Muscle of leg (tissue), 11 donors: ENCODE data around the gene TENM4. TPM values are rescaled to one million over a fixed set of nuclear protein-coding genes. Genes with fewer than 3 reads are reported as not detected.
"Not testable (repeated sequence)": the region's sequence is repeated elsewhere in the genome, so short reads cannot be mapped to it uniquely, and the experiment has no call there.

ENCODE experiments used
- DNase-seq: peaks from one replicate; pipeline ENCODE4 v3.0.0; 2013
- H3K27ac ChIP-seq: one replicate; pipeline ENCODE4 v1.5.1; 2013; ENCODE audit warnings: mild to moderate bottlenecking, low read length, control low read depth
- H3K27me3 ChIP-seq: one replicate; pipeline ENCODE4 v1.6.1; 2013; ENCODE audit warnings: low read length; ENCODE audit not compliant: control insufficient read depth, insufficient read depth
- H3K36me3 ChIP-seq: one replicate; pipeline ENCODE4 v1.6.1; 2013; ENCODE audit warnings: low read length; ENCODE audit not compliant: control insufficient read depth, insufficient read depth
- H3K4me1 ChIP-seq: one replicate; pipeline ENCODE4 v1.6.1; 2013; ENCODE audit warnings: low read length; ENCODE audit not compliant: control insufficient read depth, insufficient read depth
- H3K4me3 ChIP-seq: one replicate; pipeline ENCODE4 v1.5.1; 2013; ENCODE audit warnings: low read length, control low read depth
- H3K9me3 ChIP-seq: replicated peaks from 2 replicates; pipeline ENCODE4 v1.6.1; 2013; ENCODE audit warnings: low read depth, low read length; ENCODE audit not compliant: control insufficient read depth
- WGBS: methylation state at CpG from one replicate; pipeline ENCODE4 v1.1.5; 2013; ENCODE audit warnings: missing lambda C conversion rate; ENCODE audit not compliant: insufficient coverage; 5-methylcytosine and 5-hydroxymethylcytosine counted together
- polyA plus RNA-seq, 8 donors: library from polyadenylated mRNA; unstranded; fragments of 120-200 nt; gene quantifications; one replicate each; pipeline versions ENCODE4 v1.2.1 to v1.2.3, GENCODE V29; 2013; ENCODE audit warnings: inconsistent platforms in 1 of 8, low replicate concordance in 1 of 8; ENCODE audit not compliant: insufficient read length in 8 of 8, insufficient read depth in 1 of 8
- total RNA-seq: library from RNA; stranded (reverse); fragments of 120-200 nt; gene quantifications from one replicate; pipeline ENCODE4 v1.2.4, GENCODE V29; 2013

TENM4 gene
- total and polyA plus RNA-seq, 9 donors, result 4.6 to 13.8 (median 10.3) TPM

DNA sequence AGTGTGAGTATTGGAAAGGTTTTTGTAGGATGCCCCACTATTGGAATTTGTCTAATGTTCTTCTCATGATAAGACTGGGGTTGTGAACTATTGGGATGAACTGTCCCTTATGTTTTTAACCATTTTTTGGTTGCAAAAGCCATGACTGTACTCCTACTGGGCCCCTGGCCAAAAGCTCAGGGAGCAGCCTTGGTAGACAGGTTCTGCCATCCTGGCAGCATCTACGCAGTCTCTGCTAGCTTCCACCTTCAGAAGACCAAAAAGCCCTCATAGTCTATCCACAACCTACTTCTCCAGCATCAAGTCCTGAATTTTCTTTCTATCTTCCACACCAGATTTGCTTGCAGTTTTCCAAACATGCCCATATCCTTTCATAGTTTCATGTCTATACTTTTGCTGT is 211.8 kb downstream of the TENM4 start:
- 96% methylated on average over 1 of the region's 1 CpG for WGBS
- no peak overlapping the region for H3K4me3 ChIP-seq
- no peaks in the 10 kb centered on the region for H3K36me3 ChIP-seq
- peaks cover 13% of the 10 kb centered on the region for H3K4me1 ChIP-seq
- H3K27ac ChIP-seq, result no peak overlapping the region
- no peaks in the 10 kb centered on the region for H3K9me3 ChIP-seq
- H3K27me3 ChIP-seq, result no peaks in the 10 kb centered on the region
- DNase-seq, result no peak

DNA sequence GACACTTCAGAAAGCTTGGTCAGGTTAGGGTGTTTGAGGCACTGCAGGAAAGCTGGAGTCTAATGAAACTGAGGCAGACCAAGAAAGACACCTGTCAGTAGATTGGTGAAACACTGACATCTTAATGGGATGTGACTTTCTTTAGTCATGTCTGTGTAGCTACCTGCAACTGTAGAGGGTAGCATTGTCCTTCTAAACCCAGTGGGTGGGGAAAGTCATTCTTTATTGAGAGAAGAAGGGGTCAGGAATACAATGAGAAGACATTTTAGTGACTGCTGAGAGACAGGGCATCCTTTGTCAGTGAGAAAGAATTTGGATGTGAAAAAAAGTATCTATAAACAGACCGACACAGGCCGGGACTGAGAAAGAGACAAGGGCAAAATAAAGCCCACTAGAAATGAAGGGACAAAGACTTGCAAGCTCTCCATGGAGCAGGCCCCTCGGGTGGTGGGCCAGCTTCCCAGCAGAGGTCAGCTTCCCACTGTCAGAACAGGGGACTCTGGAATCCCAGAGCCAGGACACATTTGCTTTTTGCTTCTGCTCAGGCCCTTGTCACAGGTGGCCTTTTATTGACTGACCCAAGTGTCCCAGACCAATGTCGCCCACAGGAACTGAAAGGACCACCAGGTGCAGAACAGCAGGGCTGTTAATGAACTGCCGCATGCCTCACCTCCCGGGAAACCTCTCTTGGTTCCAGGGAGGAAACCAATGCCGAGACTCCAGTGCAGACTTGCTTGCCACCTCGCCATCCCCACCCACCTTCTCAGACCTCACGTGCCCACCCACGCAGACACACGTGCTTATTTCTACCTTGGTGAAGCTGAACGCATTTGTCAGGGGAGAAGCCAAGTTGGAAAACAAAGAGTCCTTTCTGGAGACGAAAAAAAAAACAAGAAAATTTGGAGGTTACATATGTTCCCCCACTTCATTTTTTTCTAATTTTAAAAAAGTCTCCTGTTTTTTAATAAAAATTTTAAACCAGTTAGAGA is 212.8 kb downstream of the TENM4 start:
- no peaks in the 10 kb centered on the region for H3K9me3 ChIP-seq
- peaks cover 13% of the 10 kb centered on the region for H3K4me1 ChIP-seq
- H3K36me3 ChIP-seq, result no peaks in the 10 kb centered on the region
- H3K27me3 ChIP-seq, result no peaks in the 10 kb centered on the region
- H3K4me3 ChIP-seq, result no peak overlapping the region
- DNase-seq, result peak; percentile 40
- no peak overlapping the region for H3K27ac ChIP-seq
- 54% methylated on average over 10 of the region's 13 CpGs for WGBS

DNA sequence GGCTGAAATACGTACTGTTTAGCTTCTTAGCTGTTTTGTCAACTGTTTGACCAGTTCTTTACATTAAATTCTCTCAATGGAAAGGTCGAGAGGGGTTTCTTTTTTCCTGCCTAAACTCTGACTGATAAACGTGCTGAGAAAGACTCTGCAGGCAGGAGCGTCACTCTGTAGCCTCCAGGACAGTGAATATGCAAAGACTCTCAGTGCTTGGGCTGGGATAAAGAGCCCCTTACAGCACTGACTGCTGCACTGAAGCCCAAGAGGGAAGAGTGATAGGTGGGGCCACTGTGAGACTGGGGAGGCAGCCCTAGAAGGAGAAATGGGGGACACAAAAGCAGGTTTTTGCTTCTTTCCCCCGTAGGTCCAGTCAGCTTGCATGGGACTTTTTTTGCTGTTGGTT is 213.5 kb downstream of the TENM4 start:
- Histone ChIP-seq H3K4me3 (no peak overlapping the region), H3K4me1 (peaks cover 13% of the 10 kb centered on the region)
- 83% methylated on average over 4 of the region's 5 CpGs for WGBS

DNA sequence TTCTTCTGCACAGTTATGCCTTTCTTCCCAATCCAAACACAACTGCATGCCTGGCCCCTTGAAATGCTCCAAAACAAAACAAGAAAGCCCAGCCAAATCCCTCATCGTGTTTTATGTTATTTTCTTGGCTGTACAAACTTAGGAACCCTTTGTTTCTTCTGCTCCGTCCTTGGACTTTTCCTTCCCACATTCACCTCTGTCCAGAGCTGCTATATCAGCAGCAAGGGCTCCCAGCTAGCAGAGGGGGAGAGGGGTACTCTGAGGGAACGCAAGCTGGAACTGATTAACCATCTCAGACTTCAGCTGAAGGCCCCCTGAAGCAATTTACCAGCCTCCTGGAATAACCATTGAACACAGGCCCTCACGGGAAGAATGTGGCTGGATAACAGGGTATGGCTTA is 214.7 kb downstream of the TENM4 start:
- no peak overlapping the region for H3K27ac ChIP-seq
- peak; percentile 78 for DNase-seq

More for the DNA sequence above, 213.5 kb downstream of the TENM4 start:
- Histone ChIP-seq H3K27ac (no peak overlapping the region), H3K9me3 (no peaks in the 10 kb centered on the region), H3K36me3 (no peaks in the 10 kb centered on the region), H3K27me3 (no peaks in the 10 kb centered on the region)
- no peak for DNase-seq

DNA sequence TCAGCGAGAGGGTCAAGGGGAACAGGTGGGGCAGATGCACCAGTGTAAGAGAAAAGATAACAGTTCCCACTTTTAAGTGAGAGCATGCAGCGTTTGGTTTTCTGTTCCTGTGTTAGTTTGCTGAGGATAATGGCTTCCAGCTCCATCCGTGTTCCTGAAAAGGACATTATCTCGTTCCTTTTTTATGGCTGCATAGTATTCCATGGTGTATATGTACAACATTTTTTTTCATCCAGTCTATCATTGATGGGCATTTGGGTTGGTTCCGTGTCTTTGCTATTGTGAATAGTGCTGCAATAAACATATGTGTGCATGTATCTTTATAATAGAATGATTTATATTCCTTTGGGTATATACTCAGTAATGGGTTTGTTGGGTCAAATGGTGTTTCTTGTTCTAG is 218.7 kb downstream of the TENM4 start:
- H3K9me3 ChIP-seq, H3K4me3 ChIP-seq, H3K4me1 ChIP-seq, H3K36me3 ChIP-seq, H3K27me3 ChIP-seq, DNase-seq, H3K27ac ChIP-seq: not testable (repeated sequence)
- 100% methylated on average over 1 of the region's 5 CpGs for WGBS

More for the DNA sequence above, 214.7 kb downstream of the TENM4 start:
- no peaks in the 10 kb centered on the region for H3K9me3 ChIP-seq
- H3K27me3 ChIP-seq, result no peaks in the 10 kb centered on the region
- no peaks in the 10 kb centered on the region for H3K36me3 ChIP-seq
- no CpG with 5 or more reads among the region's 4 CpGs for WGBS
- H3K4me3 ChIP-seq, result no peak overlapping the region
- H3K4me1 ChIP-seq, result peaks cover 16% of the 10 kb centered on the region

DNA sequence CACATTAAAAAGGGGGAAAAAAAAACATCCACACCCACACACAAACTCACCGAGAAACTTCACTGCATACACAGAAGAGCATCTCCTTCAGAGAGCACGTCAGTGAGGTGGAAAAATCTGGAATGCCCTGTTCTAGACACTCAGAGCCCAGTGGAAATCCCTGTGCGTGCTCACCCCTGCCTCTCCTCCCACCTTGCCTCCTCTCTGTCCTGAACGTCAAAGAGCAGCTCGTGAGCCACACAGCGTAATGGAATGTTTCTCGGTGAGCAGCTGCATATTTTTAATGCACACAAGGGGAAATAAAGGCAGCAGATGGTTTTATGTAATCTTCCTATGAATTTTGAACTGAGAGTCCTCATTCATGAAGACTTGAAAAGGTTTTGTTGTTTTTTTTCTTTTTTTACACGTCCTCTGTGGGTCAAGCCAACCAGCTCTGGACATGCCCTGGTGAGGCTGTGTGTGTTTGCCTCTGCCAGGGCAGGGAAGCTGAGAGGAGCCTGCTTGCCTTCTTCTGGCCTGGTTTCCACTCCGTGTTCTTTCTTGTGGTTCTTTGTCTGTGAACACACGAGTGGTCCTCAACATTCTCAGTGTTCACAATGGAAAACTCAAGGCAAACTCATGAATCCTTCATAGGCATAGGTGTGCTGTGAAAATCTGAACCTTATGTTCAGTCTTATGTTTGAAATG is 219.2 kb downstream of the TENM4 start:
- 33% methylated on average over 3 of the region's 10 CpGs for WGBS
- Histone ChIP-seq H3K9me3 (no peaks in the 10 kb centered on the region), H3K36me3 (no peaks in the 10 kb centered on the region), H3K27ac (no peak overlapping the region), H3K4me1 (peaks cover 10% of the 10 kb centered on the region), H3K27me3 (no peaks in the 10 kb centered on the region), H3K4me3 (no peak overlapping the region)
- peak; percentile 64 for DNase-seq

DNA sequence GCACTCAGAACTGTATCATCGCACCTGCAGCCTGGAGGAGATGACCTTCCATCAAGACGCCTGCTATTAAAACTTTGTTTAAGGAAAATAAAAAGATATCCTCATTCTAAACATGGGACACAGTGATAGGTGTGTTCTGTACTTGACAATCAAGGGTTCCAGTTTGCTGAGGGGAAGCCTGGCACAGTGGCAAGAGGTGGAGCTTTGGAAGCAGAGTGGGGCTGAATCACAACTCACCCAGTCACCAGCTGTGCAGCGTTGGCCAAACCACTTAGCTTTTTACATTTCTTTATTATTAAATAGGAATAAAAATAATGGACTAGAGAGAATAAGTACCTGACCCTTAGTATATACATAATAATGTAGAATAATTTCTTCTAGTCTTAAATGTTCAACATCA is 220.7 kb downstream of the TENM4 start:
- Histone ChIP-seq H3K27me3 (no peaks in the 10 kb centered on the region), H3K9me3 (no peaks in the 10 kb centered on the region), H3K4me1 (peaks cover 5% of the 10 kb centered on the region), H3K4me3 (no peak overlapping the region), H3K36me3 (no peaks in the 10 kb centered on the region), H3K27ac (no peak overlapping the region)
- no CpG with 5 or more reads among the region's 3 CpGs for WGBS
- DNase-seq, result no peak

DNA sequence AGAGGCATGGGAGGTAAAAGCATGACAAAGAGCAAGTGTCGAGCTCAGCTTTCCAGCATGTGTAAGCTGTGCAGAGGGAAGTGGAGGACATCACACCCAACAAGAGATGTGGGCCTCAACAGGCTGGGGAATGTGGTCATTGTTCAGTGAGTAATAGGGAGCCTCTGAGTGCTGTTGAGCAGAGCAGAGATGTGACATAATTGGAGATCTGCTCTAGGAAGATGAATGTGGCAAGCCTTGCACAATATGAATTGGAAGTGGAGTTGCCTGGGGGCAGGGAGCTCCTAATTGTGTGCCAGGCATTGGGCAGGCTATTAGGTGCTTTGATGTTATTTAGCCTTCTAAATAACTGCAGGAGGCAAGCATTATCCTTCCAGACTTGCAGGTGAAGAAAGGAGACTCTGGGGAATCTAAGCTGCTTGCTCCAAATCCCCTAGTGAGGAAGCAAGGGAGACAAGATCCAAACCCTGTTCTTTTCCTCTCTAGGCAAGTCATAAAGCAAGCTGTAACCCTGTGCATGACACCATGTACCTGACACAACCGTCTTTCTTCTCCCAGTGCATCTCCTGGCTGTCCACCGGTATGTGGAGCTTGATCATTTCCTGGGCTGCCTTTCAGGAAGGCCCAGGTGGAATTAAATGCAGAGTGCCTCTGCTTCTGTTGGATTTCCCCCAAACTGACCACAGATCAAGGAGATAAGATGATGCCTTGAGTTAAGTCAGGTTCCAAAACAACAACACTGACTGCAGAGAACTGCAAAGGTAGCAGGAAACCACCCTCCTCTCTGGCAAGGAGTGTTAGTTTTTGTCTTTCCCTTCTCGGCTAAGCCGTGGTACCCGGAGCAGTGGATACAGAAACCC is 221.4 kb downstream of the TENM4 start:
- no peak overlapping the region for H3K4me3 ChIP-seq

DNA sequence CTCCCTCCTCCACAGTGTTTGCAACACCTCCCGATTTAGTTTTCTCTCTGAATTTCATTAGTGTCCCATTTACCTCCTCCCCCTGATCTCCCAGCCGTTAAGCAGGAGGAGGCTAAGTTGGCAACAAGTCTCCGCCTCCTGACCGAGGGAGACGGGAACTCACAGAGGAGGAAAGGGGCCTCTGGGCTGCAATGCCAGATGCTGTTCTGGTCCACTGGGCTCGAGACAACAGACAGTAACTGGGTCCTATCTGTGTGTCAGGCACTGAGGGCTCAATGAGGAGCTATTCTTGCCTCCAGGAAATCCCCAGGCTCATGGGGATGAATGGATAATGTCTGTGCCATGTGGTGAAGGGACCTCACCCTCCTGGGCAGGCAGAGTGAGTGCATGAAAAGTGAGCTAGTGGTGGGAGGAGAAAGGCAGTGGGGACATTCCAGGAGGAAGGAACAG is 228.1 kb downstream of the TENM4 start:
- Histone ChIP-seq H3K27ac (no peak overlapping the region), H3K9me3 (no peaks in the 10 kb centered on the region), H3K27me3 (no peaks in the 10 kb centered on the region), H3K36me3 (no peaks in the 10 kb centered on the region), H3K4me3 (no peak overlapping the region), H3K4me1 (no peaks in the 10 kb centered on the region)
- 52% methylated on average over 6 of the region's 6 CpGs for WGBS
- no peak for DNase-seq

More for the DNA sequence above, 221.4 kb downstream of the TENM4 start:
- no peak for DNase-seq
- Histone ChIP-seq H3K36me3 (no peaks in the 10 kb centered on the region), H3K27me3 (no peaks in the 10 kb centered on the region), H3K27ac (no peak overlapping the region), H3K9me3 (no peaks in the 10 kb centered on the region), H3K4me1 (peaks cover 5% of the 10 kb centered on the region)
- WGBS, result 80% methylated on average over 5 of the region's 6 CpGs
